GM12801 (cell line): Measurements from ENCODE around the gene DIP2C.

Experiments used
- TF ChIP-seq, protein P1 (sequence below): IDR thresholded peaks from one replicate; pipeline ENCODE4 v1.5.1; 2011; ENCODE audit warnings: control low read depth; ENCODE audit not compliant: insufficient read length; ENCODE audit errors: extremely low read depth

The DIP2C gene

DNA sequence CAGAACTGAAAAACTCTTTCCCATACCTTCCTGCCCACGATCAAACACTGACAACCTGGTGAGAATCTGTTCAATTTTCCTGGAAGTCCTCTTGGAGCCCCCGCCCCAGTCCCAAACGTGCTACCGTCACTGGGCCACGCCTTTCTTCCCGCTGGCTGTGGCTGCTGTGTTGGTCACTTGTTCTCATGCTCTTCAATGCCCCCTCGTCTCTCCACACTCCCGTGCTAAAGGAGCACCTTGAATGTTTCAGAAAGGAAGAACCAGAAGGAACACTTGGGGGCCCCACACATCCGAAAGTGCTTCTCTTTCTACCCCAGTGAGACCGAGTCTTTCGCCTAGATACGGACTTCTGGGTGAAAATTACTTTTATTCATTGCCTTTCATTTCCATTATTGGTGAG, 215.1 kb downstream of the DIP2C start:
- TF ChIP-seq, protein P1, sequence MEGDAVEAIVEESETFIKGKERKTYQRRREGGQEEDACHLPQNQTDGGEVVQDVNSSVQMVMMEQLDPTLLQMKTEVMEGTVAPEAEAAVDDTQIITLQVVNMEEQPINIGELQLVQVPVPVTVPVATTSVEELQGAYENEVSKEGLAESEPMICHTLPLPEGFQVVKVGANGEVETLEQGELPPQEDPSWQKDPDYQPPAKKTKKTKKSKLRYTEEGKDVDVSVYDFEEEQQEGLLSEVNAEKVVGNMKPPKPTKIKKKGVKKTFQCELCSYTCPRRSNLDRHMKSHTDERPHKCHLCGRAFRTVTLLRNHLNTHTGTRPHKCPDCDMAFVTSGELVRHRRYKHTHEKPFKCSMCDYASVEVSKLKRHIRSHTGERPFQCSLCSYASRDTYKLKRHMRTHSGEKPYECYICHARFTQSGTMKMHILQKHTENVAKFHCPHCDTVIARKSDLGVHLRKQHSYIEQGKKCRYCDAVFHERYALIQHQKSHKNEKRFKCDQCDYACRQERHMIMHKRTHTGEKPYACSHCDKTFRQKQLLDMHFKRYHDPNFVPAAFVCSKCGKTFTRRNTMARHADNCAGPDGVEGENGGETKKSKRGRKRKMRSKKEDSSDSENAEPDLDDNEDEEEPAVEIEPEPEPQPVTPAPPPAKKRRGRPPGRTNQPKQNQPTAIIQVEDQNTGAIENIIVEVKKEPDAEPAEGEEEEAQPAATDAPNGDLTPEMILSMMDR: no peak

- TF ChIP-seq, protein P1: no peak
These were observed 217.1 kb downstream of the DIP2C start for GRCh38 chr10:472241-472910.

DNA sequence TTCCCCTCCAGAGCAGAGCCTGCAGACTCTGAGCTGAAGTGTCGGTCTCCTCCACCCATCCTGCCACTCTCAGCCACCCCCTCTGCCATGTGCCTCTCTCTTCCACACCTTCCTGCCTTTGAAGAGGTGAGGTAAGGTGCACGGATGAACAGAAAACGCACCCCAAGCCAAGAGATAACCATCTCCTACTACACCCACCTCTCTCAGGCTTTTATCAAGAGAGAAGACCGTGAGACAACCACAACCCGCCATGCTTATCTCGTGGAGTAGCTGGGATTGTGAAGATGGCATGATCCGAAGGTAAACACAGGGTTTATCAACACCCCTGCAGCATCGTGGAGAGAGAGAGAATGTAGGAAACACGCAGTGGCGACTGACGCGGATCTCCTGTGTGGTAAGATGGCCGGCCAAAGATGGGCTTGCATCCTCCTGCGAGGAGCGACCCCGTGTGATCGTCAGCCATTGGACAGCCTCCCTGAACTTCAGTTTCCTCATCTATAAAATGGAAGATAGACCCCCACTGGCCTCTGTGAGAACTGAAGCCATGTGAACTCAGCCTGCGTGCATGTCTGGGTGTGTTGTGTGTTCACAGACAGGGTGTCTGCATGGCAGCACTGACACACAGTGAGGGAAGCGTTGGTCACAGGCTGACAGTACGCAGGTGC, 219.0 kb downstream of the DIP2C start:
- TF ChIP-seq, protein P1: no peak

DNA sequence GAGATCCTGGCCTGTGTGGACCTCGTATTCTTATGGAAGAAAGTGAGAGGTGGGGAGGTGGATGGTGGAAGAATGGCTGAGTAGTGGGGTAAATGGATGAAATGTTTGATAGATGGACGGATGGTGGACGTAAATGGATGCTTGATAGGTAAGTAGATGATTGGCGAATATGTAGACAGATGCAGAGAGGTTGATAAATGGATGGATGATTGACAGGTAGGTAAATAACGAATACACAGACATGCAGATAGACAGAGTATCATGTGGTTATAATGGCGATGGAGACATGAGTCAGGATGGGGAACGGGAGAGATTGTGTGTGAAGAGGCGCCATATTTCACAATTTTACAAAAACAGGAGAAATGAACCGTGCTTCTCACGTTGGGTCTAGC, 219.5 kb downstream of the DIP2C start:
- TF ChIP-seq, protein P1: no peak

DNA sequence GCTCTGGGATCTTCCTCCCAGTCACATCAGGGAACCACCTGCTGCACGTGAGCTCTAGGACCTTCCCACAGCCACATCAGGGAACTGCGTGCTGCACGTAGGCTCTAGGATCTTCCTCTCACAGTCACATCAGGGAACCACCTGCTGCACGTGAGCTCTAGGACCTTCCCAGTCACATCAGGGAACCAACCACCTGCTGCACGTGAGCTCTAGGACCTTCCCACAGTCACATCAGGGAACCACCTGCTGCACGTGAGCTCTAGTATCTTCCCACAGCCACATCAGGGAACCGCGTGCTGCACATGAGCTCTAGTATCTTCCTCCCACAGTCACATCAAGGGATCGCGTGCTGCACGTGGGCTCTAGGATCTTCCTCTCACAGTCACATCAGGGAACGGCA, 229.7 kb downstream of the DIP2C start:
- TF ChIP-seq, protein P1: no peak

DNA sequence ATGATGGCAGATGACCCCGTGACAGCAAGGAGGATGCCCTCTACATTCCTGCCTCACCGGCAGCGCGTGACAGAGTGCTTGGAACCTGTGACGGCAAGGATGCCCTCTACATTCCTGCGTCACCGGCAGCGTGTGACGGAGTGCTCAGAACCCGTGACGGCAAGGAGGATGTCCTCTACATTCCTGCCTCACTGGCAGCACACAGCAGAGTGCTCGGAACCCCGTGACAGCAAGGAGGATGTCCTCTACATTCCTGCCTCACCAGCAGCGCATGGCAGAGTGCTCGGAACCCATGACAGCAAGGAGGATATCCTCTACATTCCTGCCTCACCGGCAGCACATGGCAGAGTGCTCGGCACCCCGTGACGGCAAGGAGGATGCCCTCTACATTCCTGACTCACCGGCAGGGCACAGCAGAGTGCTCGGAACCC, 231.0 kb downstream of the DIP2C start:
- TF ChIP-seq, protein P1: no peak

DNA sequence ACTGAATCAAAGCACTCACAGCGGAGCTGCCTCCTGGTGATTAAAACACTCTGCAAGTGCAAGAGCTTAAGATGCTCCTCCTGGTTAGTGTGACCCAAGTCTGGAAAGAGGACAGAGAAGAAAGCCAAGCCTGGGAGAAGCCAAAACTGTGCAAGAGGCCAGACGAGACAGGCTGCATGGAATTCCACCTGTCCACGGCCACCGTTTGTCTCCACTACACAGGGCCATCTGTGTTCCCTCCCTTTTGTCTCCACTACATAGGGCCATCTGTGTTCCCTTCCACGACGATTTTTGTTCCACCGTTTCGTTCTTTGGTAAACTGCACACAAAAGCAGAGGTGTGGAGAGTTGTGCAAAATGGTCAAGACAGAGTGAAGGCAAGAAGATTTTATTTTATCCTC, 233.0 kb downstream of the DIP2C start:
- TF ChIP-seq, protein P1: no peak
